IMR-90 (cell line): ENCODE results near the gene GBF1. TPM values are rescaled to one million over a fixed set of nuclear protein-coding genes. Genes with fewer than 3 reads are reported as not detected.

Experiments
- ATAC-seq: fragments of 200-7000 bp; cut with Tn5 transposase; 2 replicates; pipeline ENCODE4 v1.9.1; 2020; ENCODE audit warnings: low read depth, mild to moderate bottlenecking, moderate library complexity
- BruUV-seq: library from RNA; stranded (reverse); fragments of 400-500 nt; replicated peaks from 2 replicates; lab custom pipeline; 2021; lab: Mats Ljungman, UMichigan
- CTCF ChIA-PET: fragments of 300-600 bp; formaldehyde crosslinking; extraction: SDS; loops from one replicate; lab custom pipeline; 2021; ENCODE audit warnings: antibody characterized with exemption; lab: Yijun Ruan, JAX
- POLR2A ChIA-PET: fragments of 300-600 bp; sonication (Branson Sonifier 250); formaldehyde crosslinking; loops from one replicate; lab custom pipeline; 2022; ENCODE audit warnings: antibody characterized with exemption; ENCODE audit not compliant: unreplicated experiment; lab: Charles Lee
- DNase-seq: peaks from one replicate; pipeline ENCODE4 v3.0.0; 2013
- H2AFZ ChIP-seq: replicated peaks from 2 replicates; pipeline ENCODE3; 2013; ENCODE audit warnings: low read length, mild to moderate bottlenecking; ENCODE audit not compliant: poor library complexity
- H2AK5ac ChIP-seq: 2 replicates; pipeline ENCODE4 v1.6.1; 2013; ENCODE audit warnings: low read depth, low read length, inconsistent platforms
- H2AK9ac ChIP-seq: replicated peaks from 2 replicates; pipeline ENCODE3; 2013; ENCODE audit warnings: mild to moderate bottlenecking, low read depth, low read length, moderate library complexity; ENCODE audit not compliant: poor library complexity
- H2BK120ac ChIP-seq: 2 replicates; pipeline ENCODE4 v1.6.1; 2013; ENCODE audit warnings: low read depth, low read length, inconsistent platforms
- H2BK15ac ChIP-seq: 3 replicates; pipeline ENCODE4 v1.6.1; 2013; ENCODE audit warnings: low read depth, low read length, inconsistent platforms
- H2BK20ac ChIP-seq: 2 replicates; pipeline ENCODE4 v1.6.1; 2013; ENCODE audit warnings: low read depth, mild to moderate bottlenecking, inconsistent platforms, low read length, moderate library complexity
- H2BK5ac ChIP-seq: 2 replicates; pipeline ENCODE4 v1.6.1; 2013; ENCODE audit warnings: mild to moderate bottlenecking, low read depth, low read length, inconsistent platforms; ENCODE audit not compliant: poor library complexity, severe bottlenecking
- H3K14ac ChIP-seq: replicated peaks from 2 replicates; pipeline ENCODE4 v1.6.1; 2013; ENCODE audit warnings: low read depth, low read length, inconsistent platforms
- H3K18ac ChIP-seq: 2 replicates; pipeline ENCODE4 v1.6.1; 2013; ENCODE audit warnings: low read depth, low read length, control low read depth
- H3K23ac ChIP-seq: 2 replicates; pipeline ENCODE4 v1.6.1; 2013; ENCODE audit warnings: low read depth, low read length, inconsistent platforms
- H3K27ac ChIP-seq: 2 replicates; pipeline ENCODE4 v1.5.1; 2013; ENCODE audit warnings: mild to moderate bottlenecking, control low read depth, low read length; ENCODE audit not compliant: insufficient read depth
- H3K27me3 ChIP-seq: 2 replicates; pipeline ENCODE4 v1.6.1; 2013; ENCODE audit warnings: low read length; ENCODE audit not compliant: control insufficient read depth, insufficient read depth
- H3K36me3 ChIP-seq: 2 replicates; pipeline ENCODE4 v1.6.1; 2013; ENCODE audit warnings: low read length, mixed read lengths; ENCODE audit not compliant: control insufficient read depth, insufficient read depth
- H3K4ac ChIP-seq: 2 replicates; pipeline ENCODE4 v1.6.1; 2013; ENCODE audit warnings: low read depth, low read length, inconsistent platforms
- H3K4me1 ChIP-seq: 2 replicates; pipeline ENCODE4 v1.6.1; 2013; ENCODE audit warnings: low read length, mixed read lengths; ENCODE audit not compliant: control insufficient read depth, insufficient read depth
- H3K4me2 ChIP-seq: 2 replicates; pipeline ENCODE4 v1.6.1; 2013; ENCODE audit warnings: low read depth, mild to moderate bottlenecking, control low read depth, low read length, moderate library complexity
- H3K4me3 ChIP-seq: 2 replicates; pipeline ENCODE4 v1.5.1; 2013; ENCODE audit warnings: low read depth, mild to moderate bottlenecking, control low read depth, low read length, moderate library complexity; ENCODE audit not compliant: insufficient read depth
- H3K56ac ChIP-seq: 2 replicates; pipeline ENCODE4 v1.6.1; 2013; ENCODE audit warnings: low read length, inconsistent platforms; ENCODE audit not compliant: insufficient read depth; ENCODE audit errors: extremely low read depth
- H3K79me1 ChIP-seq, 2 experiments: 2 replicates each; pipeline ENCODE4 v1.6.1; 2013; ENCODE audit warnings: low read length in 2 of 2, inconsistent platforms in 1 of 2, low read depth in 1 of 2
- H3K9ac ChIP-seq: 2 replicates; pipeline ENCODE4 v1.6.1; 2013; ENCODE audit warnings: low read depth, low read length, control low read depth
- H3K9me1 ChIP-seq: 2 replicates; pipeline ENCODE4 v1.6.1; 2013; ENCODE audit warnings: low read length, inconsistent platforms; ENCODE audit not compliant: insufficient read depth
- H3K9me3 ChIP-seq: 2 replicates; pipeline ENCODE4 v1.6.1; 2013; ENCODE audit warnings: low read length; ENCODE audit not compliant: control insufficient read depth, insufficient read depth
- H4K20me1 ChIP-seq: 2 replicates; pipeline ENCODE4 v1.6.1; 2013; ENCODE audit warnings: low read length, inconsistent platforms; ENCODE audit not compliant: insufficient read depth
- H4K5ac ChIP-seq: 2 replicates; pipeline ENCODE4 v1.6.1; 2013; ENCODE audit warnings: mild to moderate bottlenecking, low read depth, low read length, control low read depth
- H4K8ac ChIP-seq, 2 experiments: 2 replicates each; pipeline ENCODE4 v1.6.1; 2013; ENCODE audit warnings: low read depth in 2 of 2, low read length in 2 of 2, control low read depth in 1 of 2, inconsistent platforms in 1 of 2
- H4K91ac ChIP-seq: 2 replicates; pipeline ENCODE4 v1.6.1; 2013; ENCODE audit warnings: low read depth, low read length, inconsistent platforms; ENCODE audit not compliant: insufficient read depth
- BHLHE40 ChIP-seq: fragments of 150-350 bp; IDR thresholded peaks from 2 replicates; pipeline ENCODE4 v1.6.1; 2016; ENCODE audit warnings: mild to moderate bottlenecking, low read depth, low read length
- CTCF ChIP-seq: conservative IDR thresholded peaks from 2 replicates; pipeline ENCODE4 v1.5.1; 2012; ENCODE audit warnings: mild to moderate bottlenecking, low read depth, low read length, improper control_type of control experiment
- ELK1 ChIP-seq: fragments of 150-350 bp; IDR thresholded peaks from 2 replicates; pipeline ENCODE4 v1.6.1; 2016; ENCODE audit warnings: low read depth, mild to moderate bottlenecking, low read length, moderate library complexity, borderline replicate concordance
- FOS ChIP-seq: fragments of 150-350 bp; IDR thresholded peaks from 2 replicates; pipeline ENCODE4 v1.6.1; 2016; ENCODE audit warnings: low read depth, low read length
- MAZ ChIP-seq: IDR thresholded peaks from 2 replicates; pipeline ENCODE4 v1.6.1; 2012; ENCODE audit warnings: low read depth, mild to moderate bottlenecking, low read length, improper control_type of control experiment, moderate library complexity, borderline replicate concordance
- NFE2L2 ChIP-seq: fragments of 150-350 bp; IDR thresholded peaks from 2 replicates; pipeline ENCODE4 v1.6.1; 2016; ENCODE audit warnings: low read depth, mild to moderate bottlenecking, low read length
- RAD21 ChIP-seq: IDR thresholded peaks from 2 replicates; pipeline ENCODE4 v1.6.1; 2012; ENCODE audit warnings: low read length, improper control_type of control experiment
- RCOR1 ChIP-seq: IDR thresholded peaks from 2 replicates; pipeline ENCODE4 v1.6.1; 2012; ENCODE audit warnings: mild to moderate bottlenecking, low read length, improper control_type of control experiment; ENCODE audit not compliant: insufficient replicate concordance
- USF2 ChIP-seq: fragments of 150-350 bp; IDR thresholded peaks from 2 replicates; pipeline ENCODE4 v1.6.1; 2017; ENCODE audit warnings: mild to moderate bottlenecking, antibody characterized with exemption, low read length, low read depth
- WGBS, 2 experiments: methylation state at CpG; one replicate each; pipeline versions ENCODE4 v1.1.5 to v1.1.7; 2013; ENCODE audit warnings: missing lambda C conversion rate in 2 of 2; ENCODE audit not compliant: insufficient read length in 1 of 2; ENCODE audit errors: extremely low coverage in 2 of 2; 5-methylcytosine and 5-hydroxymethylcytosine counted together
- dilution Hi-C: fragments of 300-500 bp; cut with HindIII; formaldehyde crosslinking; loops from one replicate; pipeline ENCODE4 v1.14.3; 2018; ENCODE audit warnings: low sequenced_read_pairs; ENCODE audit not compliant: unreplicated experiment
- in situ Hi-C: fragments of 300-500 bp; cut with MboI; formaldehyde crosslinking; loops from 3 replicates; pipeline ENCODE4 v1.14.3; 2019; ENCODE audit warnings: low sequenced_read_pairs, inconsistent platforms, mixed read lengths
- intact Hi-C: fragments of 100-400 bp; cut with micrococcal nuclease; formaldehyde crosslinking; loops from 2 replicates; pipeline ENCODE4 v1.10.0; 2022
- polyA plus RNA-seq, 3 experiments: library from polyadenylated mRNA; depleted of rRNA; stranded (reverse); fragments of >200 nt; gene quantifications; 2 replicates each; pipeline ENCODE4 v1.2.3, GENCODE V29; 2012; ENCODE audit warnings: low replicate concordance in 1 of 3
- total RNA-seq: library from RNA; depleted of rRNA; stranded (reverse); fragments of >200 nt; gene quantifications from 2 replicates; pipeline ENCODE4 v1.2.3, GENCODE V29; 2012

Gene GBF1
- total and polyA plus RNA-seq, 2 of the 4 experiments (the other 2 are of a cell fraction): 38.7 to 40.1 TPM

- Histone ChIP-seq H4K8ac (no peak overlapping the region), H4K91ac (no peak overlapping the region), H3K9ac (no peak overlapping the region), H3K36me3 (peaks cover under 1% of the 10 kb centered on the region), H2BK5ac (no peak overlapping the region), H2BK120ac (no peak overlapping the region), H2AK5ac (no peak overlapping the region), H3K9me1 (peaks cover 25% of the 10 kb centered on the region), H2AK9ac (no peak overlapping the region), H2BK15ac (no peak overlapping the region), H3K4me2 (no peak overlapping the region), H3K23ac (no peak overlapping the region), H3K9me3 (no peaks in the 10 kb centered on the region), H2BK20ac (no peak overlapping the region), H3K27me3 (no peaks in the 10 kb centered on the region), H3K4me3 (no peak overlapping the region), H2AFZ (no peak overlapping the region), H4K20me1 (peaks cover 58% of the 10 kb centered on the region), H3K4me1 (peaks cover 14% of the 10 kb centered on the region), H3K56ac (no peak overlapping the region), H4K5ac (no peak overlapping the region), H3K18ac (no peak overlapping the region), H3K14ac (no peak overlapping the region), H3K4ac (no peak overlapping the region), H3K27ac (no peak overlapping the region), H3K79me1 (peaks cover 49 to 83% of the 10 kb centered on the region in 2 experiments)
- in situ Hi-C loops (no loop called here), dilution Hi-C loops (no loop called here), intact Hi-C loops (no loop called here)
- no CpG with 5 or more reads among the region's 5 CpGs for WGBS, 2 experiments
- BruUV-seq: no TSS peak
- no peak for ATAC-seq
- POLR2A ChIA-PET: no interaction called here
- DNase-seq: no peak
- TF ChIP-seq RCOR1 (no peak), FOS (no peak), MAZ (no peak), BHLHE40 (no peak), NFE2L2 (no peak), CTCF (no peak), ELK1 (no peak), USF2 (no peak), RAD21 (no peak)
- CTCF ChIA-PET: interaction anchor here (0.7 to 1.0 kb wide), 2 partner anchors 97 to 740 kb away, joined by 3 read pairs; no protein-coding TSS in a partner anchor
Observed at GRCh38 chr10:102327002-102327401, 81.7 kb downstream of the GBF1 start.
